GM21423 (cell line): ENCODE measurements around the gene BICDL1.

Experiments
- ATAC-seq: cut with Tn5 transposase; IDR thresholded peaks from one replicate; pipeline ENCODE4 v1.9.1; 2021; ENCODE audit warnings: mild to moderate bottlenecking, moderate library complexity; ENCODE audit not compliant: unreplicated experiment

BICDL1 gene

DNA sequence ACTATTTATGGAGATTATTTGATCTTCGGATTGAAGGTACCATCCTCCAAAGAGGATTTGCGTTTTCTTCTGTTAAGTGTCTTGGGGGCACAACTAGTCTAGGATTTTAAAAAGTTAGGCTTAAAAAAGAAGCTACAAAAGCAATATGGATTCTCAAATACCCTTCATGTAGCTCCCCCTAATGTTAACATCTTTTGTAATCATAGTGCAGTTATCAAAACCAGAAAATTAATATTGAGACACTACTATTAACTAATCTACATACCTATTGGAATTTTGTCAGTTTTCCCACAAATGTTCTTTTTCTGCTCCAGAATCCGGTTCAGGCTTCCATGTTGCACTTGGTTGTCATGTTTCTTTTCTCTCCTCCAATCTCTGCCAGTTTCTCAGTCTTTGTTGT lies 62.5 kb downstream of the BICDL1 start:
- ATAC-seq: no peak

DNA sequence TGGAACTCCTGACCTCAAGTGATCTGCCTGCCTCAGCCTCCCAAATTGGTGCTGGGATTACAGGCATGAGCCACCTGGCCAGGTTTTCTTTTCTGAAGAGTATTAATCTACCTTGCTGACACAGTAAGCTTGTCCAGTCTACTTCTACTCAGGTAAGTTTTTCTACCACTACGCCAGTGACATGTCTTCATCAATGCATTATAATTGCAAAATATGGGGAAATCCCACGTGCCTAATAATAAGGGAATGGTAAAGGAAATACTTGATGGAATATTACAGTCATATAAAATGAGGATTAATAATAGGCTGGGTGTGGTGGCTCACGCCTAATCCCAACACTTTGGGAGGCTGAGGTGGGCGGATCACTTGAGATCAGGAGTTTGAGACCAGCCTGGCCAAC lies 65.3 kb downstream of the BICDL1 start:
- no peak for ATAC-seq

DNA sequence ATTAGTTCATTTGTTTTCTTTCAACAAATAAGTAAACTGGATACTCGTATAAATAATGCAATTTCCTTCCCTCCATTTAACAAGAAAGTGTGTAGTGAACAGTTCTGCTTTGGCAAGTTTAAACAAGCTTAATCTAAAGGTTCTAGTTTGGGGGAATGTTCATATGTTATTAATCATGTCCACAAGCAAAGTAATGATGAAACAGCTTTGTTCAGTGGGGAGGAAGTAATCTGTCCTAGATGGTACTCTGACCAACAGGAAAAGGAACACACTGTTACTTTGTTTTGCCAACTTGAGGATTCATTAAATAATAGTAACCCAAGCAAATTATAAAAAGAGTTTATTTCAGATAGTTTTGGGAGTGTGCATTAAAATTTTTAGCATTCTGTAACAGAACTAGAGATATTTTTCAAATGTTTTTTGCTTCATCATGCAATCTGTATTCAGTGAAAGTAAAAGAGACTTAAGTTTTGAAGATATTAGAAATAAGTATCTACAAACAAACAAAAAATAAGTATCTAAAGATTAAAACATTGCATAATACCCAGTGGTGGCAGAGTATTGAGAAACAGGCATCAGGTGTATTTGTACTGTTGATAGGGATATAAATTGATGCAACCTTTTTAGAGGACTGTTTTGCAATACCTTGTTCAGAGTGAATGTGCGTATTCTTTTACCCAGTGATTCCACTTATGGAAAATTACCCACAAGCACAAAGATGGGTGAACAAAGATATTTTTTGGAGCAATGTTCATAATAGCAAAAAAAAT lies 66.4 kb downstream of the BICDL1 start:
- ATAC-seq: no peak

DNA sequence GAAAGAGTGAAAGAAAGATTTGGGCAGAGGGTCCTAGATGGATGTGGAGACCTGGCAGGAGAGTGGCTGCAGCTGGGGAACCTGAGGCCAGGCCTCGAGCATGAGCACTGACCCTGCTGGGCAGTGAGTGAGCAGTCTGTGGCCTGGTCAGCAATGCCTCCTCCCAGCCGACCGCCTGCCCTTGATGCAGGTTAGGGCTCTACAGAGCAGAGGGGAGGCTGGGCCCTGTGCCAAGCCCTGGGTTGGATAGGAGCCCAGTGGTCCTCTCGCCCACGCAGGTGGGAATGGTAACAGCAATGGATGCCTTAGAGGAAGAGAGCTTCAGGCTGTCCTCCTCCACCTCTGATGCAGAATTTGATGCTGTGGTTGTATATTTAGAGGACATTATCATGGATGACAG lies 67.7 kb downstream of the BICDL1 start:
- no peak for ATAC-seq

DNA sequence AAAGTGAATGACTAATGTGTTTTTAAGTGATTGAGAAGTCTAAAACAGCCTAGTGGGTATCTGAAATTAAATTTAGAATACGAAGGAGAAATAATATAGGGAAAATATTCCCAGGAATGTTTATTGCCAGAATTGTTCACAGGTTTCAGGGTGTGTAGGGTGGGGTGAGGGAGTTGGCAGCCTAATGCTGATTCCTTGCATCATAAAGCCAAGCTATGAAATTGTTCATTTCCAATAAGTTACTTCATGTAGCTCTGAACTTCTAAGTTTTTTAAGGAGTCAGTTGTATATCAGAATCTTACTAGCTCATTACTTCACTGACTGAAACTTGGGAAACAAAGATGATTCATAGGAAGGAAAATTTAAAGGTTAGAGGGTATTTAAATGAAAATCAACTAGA lies 71.2 kb downstream of the BICDL1 start:
- no peak for ATAC-seq

DNA sequence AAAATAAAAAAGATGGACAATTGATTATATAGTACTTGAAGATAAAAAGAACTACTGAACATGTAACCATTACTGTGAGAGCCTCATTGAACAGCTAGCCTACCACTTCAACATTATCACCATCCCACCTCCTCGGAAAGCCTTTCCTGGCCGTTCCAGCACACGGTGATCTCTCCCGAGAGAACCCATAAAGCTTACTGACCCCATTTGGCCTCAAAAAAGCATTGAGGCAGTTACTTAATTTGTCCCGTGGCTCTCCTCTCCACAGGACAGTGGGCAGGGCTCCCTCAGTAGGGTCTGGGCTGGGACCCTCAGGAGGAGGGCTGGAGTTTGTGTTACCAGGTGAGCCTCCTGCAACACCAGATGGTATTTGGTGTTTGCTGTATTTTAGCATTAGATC lies 71.7 kb downstream of the BICDL1 start:
- ATAC-seq: no peak

DNA sequence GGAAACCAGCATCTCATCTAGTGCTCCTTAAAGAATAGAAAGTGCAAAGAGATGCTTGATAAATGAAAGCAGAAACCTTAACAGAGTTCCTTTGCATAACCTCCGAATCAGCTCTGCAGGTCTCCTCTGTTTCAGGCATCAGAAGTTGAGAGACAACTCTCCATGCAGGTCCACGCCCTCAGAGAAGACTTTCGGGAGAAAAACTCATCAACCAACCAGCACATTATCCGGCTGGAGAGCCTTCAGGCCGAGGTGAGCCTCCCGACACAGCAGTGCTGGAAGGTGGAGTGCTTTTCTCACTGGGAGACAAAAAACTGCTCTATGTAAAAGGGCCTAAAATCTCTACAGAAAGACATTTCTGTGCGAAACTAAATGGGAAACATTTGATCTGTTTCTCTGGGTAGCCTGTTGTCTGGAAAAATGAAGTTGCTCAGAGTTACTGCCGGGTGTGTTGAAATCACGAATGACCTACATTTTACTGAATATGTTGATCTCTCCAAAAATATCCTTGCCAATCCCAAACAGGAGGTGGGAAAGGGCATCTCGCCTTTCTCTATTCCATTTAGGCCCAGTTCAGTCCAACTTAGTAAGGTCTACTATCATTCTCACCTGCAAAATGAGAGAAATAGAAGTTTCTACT lies 72.7 kb downstream of the BICDL1 start:
- ATAC-seq: no peak

DNA sequence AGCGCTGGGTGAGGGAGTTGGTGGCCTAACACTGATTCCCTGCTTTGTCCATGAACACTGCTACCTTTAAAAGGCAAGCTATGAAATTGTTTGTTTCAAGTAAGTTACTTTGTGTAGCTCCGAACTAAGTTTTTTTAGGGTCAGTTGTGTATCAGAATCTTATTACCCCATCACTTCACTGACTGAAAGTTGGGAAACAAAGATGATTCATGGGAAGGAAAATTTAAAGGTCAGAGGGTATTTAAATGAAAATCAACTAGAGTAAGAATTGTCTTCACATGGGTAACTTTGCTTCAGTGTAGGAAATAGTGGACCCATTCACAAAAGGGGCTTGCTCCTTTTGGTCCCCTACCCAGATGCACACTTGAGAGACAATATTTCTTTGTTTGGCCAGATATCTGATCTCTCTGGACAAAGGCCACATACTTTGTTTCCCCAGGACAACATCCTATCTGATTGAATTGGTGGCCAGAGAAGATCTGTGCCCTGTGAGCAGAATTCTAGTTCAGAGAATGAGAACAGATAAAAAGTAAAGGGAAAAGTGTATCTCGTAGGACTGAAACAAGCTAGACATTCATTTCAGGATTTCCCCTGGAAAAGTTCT lies 74.0 kb downstream of the BICDL1 start:
- ATAC-seq: no peak

DNA sequence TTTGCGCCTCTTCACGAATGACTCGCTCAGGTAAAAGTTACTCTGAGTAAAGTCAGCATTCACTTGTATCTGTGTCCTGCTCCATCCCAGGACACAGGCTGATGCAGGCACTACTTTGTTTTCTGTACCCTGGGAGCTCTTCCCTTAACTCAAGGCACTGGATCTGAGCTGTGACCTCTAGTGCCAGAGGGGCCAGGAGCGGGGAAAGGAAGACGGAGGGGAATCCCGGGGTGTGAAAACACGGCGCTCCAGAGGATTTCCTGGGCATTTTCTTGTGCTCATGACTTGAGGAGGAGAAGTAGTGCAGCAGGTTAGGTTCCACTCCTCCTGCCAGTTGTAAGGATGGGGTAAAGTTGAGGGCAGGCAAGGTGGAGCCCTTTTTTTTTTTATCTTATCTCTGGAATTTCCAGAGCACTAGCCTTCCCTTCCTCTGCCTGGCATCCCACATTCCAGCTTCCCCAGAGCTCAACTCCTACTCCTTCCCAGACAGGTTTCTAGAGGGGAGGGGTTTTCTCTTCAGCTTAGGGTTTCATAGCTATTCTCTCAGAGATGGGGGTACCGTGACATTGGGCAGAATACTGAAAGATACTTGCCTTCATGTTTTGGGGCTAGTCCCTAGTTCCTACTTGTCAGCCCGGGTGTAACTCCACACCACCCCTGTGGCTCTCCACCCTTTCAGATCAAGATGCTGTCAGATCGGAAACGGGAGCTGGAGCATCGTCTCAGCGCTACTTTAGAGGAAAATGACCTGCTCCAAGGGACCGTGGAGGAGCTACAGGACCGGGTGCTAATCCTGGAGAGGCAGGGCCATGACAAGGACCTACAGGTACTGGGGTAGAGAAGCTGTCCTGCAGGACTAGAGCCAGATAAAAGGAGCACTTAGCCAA lies 75.3 kb downstream of the BICDL1 start:
- no peak for ATAC-seq

DNA sequence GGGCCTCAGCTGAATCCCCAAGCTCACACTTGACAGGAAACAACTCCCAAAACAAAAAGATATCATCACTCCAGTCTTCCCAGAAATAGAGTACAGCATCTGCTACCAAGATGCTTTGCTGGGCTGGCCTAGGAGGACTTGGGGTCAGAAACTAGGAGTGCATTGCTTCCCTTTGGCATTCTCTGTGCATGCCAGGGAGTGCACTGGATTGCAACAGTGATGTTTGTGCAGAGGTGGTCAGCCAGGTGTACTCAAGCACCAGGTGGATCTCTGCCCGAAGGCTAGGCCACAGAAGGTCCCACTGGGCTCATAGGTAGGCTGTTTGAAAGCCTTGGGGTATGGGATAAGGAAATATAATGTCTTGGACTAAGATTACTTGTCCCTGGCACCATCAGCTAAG lies 76.4 kb downstream of the BICDL1 start:
- ATAC-seq: no peak

DNA sequence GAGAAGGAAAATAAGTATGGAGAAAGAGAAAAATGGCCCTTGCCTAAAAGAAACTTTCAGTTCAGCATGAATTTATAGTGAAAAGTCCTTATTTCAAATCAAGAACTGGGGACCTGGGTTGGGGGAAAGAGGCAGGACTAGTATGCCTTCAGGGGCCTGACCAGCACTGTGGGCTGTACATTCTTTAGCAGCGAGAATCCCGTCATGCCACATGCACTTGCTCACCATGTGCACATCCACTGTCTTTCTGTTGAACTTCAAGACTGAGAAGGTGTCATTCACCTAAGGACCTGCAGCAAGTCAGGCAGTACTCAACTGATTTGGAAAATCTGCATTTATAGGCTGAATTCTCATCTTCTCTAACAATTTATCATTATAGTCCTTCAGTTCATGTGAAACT lies 77.3 kb downstream of the BICDL1 start:
- no peak for ATAC-seq

DNA sequence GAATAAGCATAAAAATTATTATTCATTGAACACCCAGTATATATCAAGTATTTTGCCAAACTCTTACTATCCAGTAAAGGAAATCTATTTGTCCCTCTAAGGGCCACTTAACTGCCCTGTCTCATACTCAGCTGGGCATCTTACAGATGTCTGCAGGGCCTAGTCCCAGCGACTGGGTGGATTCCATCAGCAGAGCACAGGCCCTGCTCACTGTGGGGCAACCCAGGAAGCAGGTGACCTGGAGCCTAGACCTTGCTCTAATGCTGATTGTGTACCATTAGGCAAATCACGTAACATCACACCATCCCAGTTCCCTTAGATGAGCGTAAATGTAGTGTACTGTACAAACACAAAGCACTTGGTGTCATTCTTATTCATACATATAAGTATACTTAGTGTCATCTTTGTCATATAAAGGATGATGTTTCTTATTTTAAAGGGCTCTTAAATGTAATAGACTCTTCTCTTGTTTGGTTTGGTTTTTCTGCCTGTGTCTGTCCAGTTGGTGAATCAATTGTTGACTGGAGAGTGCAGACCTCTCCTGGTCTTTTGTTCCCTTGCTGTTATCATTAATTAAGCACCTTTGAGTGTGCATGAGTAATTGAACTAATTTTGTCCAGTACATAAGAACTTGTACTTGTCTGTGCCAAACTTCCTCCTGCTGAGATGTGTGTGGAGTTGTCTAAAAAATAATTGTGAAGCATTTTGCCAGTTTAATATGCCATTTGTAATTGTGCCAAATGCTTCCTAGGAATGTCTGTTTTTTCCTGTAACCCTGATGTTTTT lies 78.2 kb downstream of the BICDL1 start:
- ATAC-seq: no peak

DNA sequence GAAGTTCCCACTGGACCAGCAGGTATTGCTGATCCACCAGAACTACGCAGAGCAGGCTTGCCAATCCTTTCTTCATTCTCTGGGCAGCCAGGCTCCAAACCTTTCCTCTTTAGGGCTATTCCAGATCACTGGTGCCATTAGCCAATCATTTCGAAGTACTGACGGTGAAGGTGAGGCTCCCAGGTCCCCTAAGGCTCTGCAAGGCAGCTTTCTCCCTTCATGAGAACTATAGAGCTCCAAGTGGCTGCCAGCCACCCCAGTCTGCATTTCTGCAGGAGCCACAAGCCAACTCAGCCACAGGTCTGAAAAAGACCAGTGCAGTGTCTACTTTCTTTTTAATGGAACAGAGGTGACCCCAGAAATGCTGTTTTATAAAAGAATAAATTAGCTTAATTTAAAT lies 78.9 kb downstream of the BICDL1 start:
- no peak for ATAC-seq

DNA sequence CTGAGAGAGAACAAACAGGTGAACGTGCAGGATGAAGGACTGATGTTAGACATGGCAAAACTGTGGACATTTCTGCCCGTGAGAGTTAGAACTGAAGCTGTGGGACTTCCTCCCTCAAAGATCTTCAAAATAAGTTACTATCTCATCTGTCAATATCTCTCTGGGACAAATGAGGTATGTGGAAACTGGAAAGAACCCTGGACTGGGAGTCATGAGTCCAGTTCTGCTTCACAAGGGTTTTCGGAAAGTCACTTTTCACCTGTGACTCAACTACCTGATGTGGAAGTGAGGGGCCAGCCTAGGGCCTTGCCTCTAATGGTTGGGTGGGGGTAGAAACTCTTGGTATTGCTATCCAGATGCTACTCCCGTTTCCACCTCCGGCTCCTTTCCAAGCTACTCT lies 80.2 kb downstream of the BICDL1 start:
- no peak for ATAC-seq

DNA sequence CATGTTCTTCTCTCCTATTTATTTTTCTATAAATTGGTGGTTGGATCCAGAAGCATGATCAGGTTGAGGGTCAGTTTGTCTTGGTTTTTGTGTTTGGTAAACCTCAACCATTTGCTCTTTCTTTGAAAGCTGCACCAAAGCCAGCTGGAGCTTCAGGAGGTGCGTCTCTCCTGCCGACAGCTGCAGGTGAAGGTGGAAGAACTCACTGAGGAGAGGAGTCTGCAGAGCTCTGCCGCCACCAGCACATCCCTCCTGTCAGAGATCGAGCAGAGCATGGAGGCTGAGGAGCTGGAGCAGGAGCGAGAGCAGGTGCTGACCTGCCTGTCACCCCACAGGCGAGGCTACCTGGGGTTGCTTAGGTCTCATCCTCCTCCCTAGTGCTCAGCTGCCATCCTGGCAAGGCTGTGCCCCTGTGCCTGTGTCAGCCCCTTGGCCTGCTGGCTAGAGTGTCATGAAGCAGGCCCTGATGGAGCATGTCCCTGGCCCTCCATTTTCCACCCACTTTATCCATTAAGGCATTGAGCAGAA lies 82.5 kb downstream of the BICDL1 start:
- ATAC-seq: no peak

DNA sequence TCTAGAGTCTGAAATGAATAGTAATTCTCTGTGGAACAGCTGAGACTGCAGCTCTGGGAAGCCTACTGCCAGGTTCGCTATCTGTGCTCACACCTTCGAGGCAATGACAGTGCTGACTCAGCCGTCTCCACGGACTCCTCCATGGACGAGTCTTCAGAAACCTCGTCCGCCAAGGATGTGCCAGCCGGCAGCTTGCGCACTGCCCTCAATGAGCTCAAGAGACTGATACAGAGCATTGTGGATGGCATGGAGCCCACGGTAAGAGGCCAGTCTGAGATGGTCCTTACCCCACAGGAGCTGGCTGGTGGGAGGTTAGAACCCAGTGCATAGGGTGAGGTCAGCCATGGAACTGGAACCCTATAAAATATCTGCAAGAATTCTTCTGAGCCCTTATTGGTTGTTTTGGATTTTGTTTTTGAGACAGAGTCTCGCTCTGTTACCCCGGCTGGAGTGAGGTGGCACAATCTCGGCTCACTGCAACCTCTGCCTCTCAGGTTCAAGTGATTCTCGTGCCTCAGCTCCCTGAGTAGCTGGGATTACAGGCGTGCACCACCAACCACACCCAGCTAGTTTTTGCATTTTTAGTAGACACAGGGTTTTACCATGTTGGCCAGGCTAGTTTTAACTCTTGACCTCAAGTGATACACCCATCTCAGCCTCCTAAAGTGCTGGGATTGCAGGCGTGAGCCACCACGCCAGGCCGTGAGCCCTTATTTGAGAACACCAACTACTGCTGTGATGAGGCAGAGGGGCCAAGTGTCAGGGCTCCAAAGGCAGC lies 83.6 kb downstream of the BICDL1 start:
- no peak for ATAC-seq

DNA sequence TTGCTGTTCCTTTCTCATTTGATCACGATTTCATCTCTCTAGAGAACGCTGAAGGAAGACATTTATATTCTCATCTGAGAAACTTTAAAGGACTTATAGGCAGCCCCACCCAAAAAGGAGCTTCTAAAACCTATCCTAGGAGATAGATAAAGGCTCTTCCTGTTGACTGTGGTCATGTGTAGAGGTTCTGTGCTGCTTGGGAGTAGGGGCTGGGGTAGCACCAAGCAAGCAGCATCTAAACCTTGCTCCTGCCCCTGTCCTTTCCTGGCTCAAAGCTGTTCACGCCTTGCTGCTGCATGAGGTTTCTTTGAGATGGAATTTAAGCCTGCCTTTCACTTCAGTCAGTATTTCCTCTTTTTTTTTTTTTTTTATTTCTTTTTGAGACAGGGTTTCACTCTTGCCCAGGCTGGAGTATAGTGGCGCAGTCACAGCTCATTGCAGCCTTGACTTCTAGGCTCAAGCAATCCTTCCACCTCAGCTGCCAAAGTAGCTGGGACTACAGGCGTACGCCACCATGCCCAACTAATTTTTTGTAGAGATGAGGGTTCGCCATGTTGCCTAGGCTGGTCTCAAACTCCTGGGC lies 86.1 kb downstream of the BICDL1 start:
- no peak for ATAC-seq

DNA sequence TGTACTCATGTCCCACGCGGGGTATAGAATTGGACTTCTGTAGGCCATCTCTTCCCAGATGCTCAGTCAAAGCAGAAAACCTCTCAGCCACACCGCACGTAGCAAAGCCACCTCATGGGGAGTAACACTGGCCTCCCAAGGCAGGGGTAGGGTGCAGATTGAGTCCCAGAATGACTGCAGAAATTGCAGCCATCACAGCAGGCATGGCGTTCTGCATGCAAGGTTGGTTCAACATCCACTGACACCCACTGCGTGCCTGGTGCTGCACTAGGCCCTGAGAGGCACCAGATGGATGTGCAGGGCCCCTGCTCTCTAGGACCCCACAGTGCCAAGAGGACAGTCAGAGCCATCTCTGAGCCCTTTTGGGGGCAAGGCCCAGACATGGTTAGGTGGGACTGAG lies 87.6 kb downstream of the BICDL1 start:
- ATAC-seq: no peak

DNA sequence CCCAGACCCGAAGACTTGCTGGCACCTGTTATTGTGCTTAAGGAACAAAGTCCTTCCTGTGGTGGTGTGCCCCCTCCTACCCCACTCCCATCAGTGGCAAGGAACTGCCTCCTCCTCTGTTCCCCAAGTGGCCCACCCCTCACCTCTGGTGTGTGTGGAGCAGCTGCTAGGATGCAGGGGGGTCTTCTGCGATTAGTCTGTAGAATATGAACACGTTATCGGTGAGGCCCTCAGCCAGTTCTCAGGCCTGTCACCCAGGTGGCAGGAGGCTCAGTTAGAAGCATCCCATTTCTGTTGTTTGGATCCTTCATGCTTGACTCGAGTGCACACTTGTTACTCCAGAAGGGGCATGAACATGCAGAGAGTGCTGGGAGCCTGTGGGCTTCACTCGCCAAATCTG lies 88.2 kb downstream of the BICDL1 start:
- ATAC-seq: no peak
